Measurements from ENCODE around the gene FBXO22.

FBXO22 gene

DNA sequence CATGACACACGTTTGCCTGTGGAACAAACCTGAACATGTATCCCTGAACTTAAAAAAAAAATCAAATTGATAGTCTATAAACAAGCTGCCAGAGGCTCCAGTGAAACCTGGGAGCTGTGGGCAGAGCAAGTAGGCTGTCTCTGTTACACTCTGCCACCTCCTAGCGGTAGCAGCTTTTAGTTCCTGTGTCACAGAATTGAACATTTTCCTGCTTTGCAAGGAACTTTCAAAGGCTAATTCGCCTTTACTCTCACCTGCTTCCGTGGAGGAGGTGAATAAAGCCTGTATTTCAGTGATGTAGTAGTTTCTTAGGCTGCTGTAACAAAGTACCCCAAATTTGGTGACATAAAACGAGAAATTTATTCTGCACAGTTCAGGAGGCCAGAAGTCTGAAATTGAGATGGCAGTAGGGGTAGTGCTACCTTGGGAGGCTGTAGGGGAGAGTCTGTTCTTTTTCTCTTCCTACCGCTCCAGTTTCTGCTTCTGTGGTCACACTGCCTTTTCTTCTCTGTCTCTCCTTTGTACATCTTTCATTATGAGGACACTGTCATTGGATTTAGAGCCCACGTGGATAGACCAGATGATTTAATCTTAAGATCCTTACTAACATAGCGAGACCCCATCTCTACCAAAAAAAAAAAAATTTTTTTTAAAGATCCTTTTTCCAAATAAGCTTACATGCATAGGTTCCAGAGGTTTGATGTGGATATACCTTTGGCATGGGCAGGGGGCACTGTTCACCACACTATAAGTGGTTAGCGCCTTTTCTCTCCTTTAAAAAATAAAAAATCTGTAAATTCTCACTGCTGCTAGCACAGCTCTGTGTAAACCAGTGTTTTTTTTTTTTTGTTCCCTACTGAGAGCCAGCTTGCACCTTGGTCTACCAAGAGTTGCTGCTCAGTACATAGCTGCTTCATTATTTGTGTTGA lies 25.3 kb downstream of the FBXO22 start:
- H3K4me1 ChIP-seq, result no peaks in the 10 kb centered on the region
- DNase-seq, result no peak
- no peak overlapping the region for H3K27ac ChIP-seq
- H3K27me3 ChIP-seq, result no peaks in the 10 kb centered on the region
- H3K9me3 ChIP-seq, result no peaks in the 10 kb centered on the region
- H3K36me3 ChIP-seq, result peaks cover 14 to 39% (median 32%) of the 10 kb centered on the region in 3 donors
- TF ChIP-seq, protein P1, sequence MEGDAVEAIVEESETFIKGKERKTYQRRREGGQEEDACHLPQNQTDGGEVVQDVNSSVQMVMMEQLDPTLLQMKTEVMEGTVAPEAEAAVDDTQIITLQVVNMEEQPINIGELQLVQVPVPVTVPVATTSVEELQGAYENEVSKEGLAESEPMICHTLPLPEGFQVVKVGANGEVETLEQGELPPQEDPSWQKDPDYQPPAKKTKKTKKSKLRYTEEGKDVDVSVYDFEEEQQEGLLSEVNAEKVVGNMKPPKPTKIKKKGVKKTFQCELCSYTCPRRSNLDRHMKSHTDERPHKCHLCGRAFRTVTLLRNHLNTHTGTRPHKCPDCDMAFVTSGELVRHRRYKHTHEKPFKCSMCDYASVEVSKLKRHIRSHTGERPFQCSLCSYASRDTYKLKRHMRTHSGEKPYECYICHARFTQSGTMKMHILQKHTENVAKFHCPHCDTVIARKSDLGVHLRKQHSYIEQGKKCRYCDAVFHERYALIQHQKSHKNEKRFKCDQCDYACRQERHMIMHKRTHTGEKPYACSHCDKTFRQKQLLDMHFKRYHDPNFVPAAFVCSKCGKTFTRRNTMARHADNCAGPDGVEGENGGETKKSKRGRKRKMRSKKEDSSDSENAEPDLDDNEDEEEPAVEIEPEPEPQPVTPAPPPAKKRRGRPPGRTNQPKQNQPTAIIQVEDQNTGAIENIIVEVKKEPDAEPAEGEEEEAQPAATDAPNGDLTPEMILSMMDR (IDR thresholded peaks at IDR 0.05), result no peak
- H3K4me3 ChIP-seq, result no peak overlapping the region
- intact Hi-C loops (cut with DNase I; ENCODE audit: low total_unique reads), result no loop called here

DNA sequence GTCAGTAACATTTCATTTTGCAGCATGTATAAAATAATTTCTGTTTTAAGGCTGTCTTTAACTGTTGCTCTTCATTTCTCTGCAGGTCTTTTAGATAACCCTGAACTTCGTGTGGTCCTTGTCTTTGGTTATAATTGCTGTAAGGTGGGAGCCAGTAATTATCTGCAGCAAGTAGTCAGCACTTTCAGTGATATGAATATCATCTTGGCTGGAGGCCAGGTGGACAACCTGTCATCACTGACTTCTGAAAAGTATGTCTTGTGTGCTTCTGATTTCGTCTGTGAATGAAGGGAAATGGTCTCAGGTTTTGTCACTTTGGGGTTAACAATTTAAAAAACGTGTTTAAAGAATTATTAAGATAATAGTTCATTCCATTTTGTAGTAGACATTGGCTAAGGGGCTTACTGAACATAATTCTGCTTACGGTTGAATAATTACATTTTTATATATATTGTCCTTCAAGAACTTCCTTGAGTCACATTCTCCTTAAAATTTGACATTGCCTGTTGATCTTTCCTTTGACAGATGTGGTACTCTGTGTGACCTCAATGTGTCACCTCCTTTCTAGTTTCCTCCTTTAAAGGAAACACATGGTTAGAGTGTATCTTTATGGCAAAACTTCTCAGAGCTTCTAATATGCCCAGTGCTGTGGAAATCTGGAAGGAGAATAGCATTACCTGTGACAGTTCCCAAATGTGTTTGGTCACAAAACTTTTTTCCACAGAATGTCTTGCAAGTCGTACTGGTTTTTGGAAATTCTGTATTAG lies 26.3 kb downstream of the FBXO22 start:
- intact Hi-C loops (cut with DNase I; ENCODE audit: low total_unique reads), result no loop called here

DNA sequence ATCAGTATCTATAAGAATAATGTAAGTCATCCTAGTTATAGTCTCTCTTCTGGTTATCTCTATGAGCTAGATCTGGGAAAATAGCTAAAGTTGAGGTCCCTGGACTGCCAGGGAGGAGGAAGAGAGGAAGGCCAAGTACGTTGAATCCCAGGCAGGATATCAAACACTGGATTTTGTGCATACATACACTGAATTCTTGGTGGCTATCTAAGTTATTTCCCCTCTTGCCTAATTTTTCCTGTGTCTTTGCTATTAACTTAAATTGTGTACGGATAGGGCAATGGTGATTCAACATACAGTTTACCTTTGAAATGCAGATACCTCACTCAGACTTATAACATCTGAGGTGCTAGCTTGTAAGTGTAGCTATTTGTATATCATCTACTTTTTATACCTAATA lies 27.2 kb downstream of the FBXO22 start:
- no peak for DNase-seq
- intact Hi-C loops (cut with DNase I; ENCODE audit: low total_unique reads), result no loop called here
- no peak overlapping the region for H3K27ac ChIP-seq
- no peaks in the 10 kb centered on the region for H3K4me1 ChIP-seq
- no peaks in the 10 kb centered on the region for H3K9me3 ChIP-seq
- TF ChIP-seq, protein P1 (IDR thresholded peaks at IDR 0.05), result no peak
- H3K27me3 ChIP-seq, result no peaks in the 10 kb centered on the region
- H3K4me3 ChIP-seq, result no peak overlapping the region
- peaks cover 22 to 56% (median 50%) of the 10 kb centered on the region in 3 donors for H3K36me3 ChIP-seq

More for the DNA sequence above, 26.3 kb downstream of the FBXO22 start:
- Histone ChIP-seq H3K36me3 (peaks cover 17 to 50% (median 43%) of the 10 kb centered on the region in 3 donors), H3K4me3 (no peak overlapping the region), H3K27ac (no peak overlapping the region), H3K27me3 (no peaks in the 10 kb centered on the region), H3K4me1 (no peaks in the 10 kb centered on the region), H3K9me3 (no peaks in the 10 kb centered on the region)
- TF ChIP-seq, protein P1 (IDR thresholded peaks at IDR 0.05), result no peak
- no peak for DNase-seq

DNA sequence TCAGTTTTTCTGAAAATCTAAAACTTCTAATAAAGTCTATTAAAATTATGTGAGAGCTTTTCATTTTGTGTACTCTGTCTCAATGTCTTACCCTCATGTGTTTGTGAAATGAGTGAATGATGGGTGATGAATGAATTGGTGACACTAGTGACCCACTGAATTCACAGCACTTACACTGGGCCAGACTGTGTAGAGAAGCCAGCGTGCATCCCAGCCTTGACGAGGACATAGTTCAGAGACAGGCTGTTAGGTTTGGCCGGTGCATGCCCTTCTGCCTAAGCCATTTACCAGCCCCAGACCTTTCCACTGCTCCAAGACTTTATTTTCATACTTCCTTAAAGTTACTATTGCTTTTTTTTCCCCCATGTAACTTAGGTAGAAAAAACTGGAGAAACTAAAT lies 38.8 kb downstream of the FBXO22 start:
- Histone ChIP-seq H3K4me1 (no peaks in the 10 kb centered on the region), H3K36me3 (peaks cover 0 to 6% (median 5%) of the 10 kb centered on the region in 3 donors), H3K27ac (no peak overlapping the region), H3K4me3 (no peak overlapping the region), H3K27me3 (peaks cover 0 to 4% of the 10 kb centered on the region in 2 donors), H3K9me3 (no peaks in the 10 kb centered on the region)
- no peak for DNase-seq
- TF ChIP-seq, protein P1 (IDR thresholded peaks at IDR 0.05), result no peak
- intact Hi-C loops (cut with DNase I; ENCODE audit: low total_unique reads), result no loop called here

DNA sequence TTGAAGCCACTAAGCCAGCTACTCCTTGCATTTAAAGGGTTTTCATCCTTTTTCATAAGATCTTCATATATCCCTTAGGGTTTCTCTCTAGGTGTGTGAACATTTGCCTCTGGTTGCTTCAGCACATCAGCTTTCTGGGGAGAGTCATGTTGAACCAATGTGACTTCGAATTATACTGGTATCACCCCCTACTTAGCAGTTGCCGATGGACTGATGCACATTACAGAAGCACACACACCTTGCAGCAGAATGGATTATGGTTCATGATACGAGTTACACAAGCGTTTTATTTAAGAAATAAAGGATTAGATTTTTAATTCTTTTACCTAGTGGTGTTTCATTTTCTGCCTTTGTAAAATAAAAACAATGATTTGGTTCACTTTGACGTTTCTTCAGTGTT lies 39.6 kb downstream of the FBXO22 start:
- Histone ChIP-seq H3K9me3 (no peaks in the 10 kb centered on the region), H3K27me3 (peaks cover 0 to 5% of the 10 kb centered on the region in 2 donors), H3K36me3 (no peaks in the 10 kb centered on the region), H3K27ac (no peak overlapping the region), H3K4me3 (no peak overlapping the region), H3K4me1 (no peaks in the 10 kb centered on the region)
- TF ChIP-seq, protein P1 (IDR thresholded peaks at IDR 0.05), result no peak
- no peak for DNase-seq
- intact Hi-C loops (cut with DNase I; ENCODE audit: low total_unique reads), result no loop called here

Data from tibial artery (tissue), 4 donors.